DND-41 (cell line): ENCODE data around the gene NAT9.

Experiments used
- EZH2 ChIP-seq: IDR thresholded peaks from 3 replicates; pipeline ENCODE4 v1.6.1; 2012; ENCODE audit warnings: borderline replicate concordance, low read depth, mild to moderate bottlenecking, moderate library complexity, low read length, inconsistent platforms; ENCODE audit not compliant: severe bottlenecking
- TF ChIP-seq, protein P1 (sequence below): IDR thresholded peaks from 2 replicates; pipeline ENCODE4 v1.5.1; 2012; ENCODE audit warnings: borderline replicate concordance, low read length, moderate library complexity, mild to moderate bottlenecking; ENCODE audit not compliant: poor library complexity, severe bottlenecking; ENCODE audit errors: extremely low read depth

DNA sequence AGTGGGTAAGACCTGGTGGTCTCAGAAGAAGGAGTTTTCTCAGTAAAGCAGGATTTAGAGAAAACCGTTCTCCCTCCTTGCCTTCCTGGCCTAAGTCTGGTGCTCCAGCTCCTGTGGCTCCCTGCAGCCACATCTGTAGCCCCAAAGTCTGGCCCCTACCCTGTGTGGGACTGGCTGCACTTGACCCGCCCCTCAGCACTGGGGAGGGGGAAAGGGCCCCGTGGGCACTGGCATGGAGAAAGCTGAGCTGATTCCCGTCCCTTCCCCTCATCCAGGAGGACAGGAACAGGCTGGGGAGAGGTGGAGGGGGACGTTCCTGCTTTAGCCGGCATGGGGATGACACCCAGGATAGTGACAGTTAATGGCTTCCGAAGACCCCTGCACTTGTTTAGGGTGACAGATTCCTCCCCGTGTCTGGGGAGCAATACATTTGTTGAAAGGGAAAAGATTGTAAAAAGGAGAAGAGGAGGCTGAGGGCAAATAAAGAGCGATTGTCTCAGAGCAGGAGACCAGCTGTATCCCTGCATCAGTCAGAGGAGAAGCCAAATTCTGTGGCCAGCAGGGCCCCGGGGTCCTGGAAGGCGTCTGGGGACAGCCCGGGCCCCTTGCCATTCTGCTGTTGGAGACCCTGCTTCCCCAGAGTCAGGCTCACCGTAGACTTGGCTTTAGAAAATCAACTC, 45.6 kb upstream of the NAT9 start:
- TF ChIP-seq EZH2: no peak
- TF ChIP-seq, protein P1, sequence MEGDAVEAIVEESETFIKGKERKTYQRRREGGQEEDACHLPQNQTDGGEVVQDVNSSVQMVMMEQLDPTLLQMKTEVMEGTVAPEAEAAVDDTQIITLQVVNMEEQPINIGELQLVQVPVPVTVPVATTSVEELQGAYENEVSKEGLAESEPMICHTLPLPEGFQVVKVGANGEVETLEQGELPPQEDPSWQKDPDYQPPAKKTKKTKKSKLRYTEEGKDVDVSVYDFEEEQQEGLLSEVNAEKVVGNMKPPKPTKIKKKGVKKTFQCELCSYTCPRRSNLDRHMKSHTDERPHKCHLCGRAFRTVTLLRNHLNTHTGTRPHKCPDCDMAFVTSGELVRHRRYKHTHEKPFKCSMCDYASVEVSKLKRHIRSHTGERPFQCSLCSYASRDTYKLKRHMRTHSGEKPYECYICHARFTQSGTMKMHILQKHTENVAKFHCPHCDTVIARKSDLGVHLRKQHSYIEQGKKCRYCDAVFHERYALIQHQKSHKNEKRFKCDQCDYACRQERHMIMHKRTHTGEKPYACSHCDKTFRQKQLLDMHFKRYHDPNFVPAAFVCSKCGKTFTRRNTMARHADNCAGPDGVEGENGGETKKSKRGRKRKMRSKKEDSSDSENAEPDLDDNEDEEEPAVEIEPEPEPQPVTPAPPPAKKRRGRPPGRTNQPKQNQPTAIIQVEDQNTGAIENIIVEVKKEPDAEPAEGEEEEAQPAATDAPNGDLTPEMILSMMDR: no peak
